HG03460 (cell line): ENCODE data around the gene SLC25A45.
A peak's percentile ranks its signal among the peaks of the same experiment; 100 is the strongest.
"Not testable (repeated sequence)": the region's sequence is repeated elsewhere in the genome, so short reads cannot be mapped to it uniquely, and the experiment has no call there.

Experiments used
- ATAC-seq: cut with Tn5 transposase; IDR thresholded peaks from one replicate; pipeline ENCODE4 v1.9.1; 2021; ENCODE audit not compliant: unreplicated experiment

Gene SLC25A45

GRCh38 chr11:65421794-65422632, 39.6 kb upstream of the SLC25A45 start:
- ATAC-seq, result no peak

- no peak for ATAC-seq
Observed at GRCh38 chr11:65420979-65421793, 38.7 kb upstream of the SLC25A45 start.

DNA sequence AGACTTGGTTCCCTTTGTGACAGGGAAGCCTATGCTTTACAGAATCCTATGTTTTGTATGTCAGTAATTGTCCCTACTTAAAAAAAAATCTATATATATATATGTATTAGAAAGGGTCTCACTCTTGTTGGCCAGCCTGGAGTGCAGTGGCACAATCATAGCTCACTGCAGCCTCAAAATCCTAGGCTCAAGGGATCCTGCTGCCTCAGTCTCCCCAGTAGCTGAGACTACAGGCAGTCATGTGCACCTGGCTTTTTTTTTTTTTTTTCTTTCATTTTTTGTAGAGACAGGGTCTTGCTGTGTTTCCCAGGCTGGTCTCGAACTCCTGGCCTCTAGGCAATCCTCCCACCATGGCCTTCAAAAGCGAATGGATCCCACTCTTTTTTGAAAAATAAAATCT, 38.1 kb upstream of the SLC25A45 start:
- no peak for ATAC-seq

DNA sequence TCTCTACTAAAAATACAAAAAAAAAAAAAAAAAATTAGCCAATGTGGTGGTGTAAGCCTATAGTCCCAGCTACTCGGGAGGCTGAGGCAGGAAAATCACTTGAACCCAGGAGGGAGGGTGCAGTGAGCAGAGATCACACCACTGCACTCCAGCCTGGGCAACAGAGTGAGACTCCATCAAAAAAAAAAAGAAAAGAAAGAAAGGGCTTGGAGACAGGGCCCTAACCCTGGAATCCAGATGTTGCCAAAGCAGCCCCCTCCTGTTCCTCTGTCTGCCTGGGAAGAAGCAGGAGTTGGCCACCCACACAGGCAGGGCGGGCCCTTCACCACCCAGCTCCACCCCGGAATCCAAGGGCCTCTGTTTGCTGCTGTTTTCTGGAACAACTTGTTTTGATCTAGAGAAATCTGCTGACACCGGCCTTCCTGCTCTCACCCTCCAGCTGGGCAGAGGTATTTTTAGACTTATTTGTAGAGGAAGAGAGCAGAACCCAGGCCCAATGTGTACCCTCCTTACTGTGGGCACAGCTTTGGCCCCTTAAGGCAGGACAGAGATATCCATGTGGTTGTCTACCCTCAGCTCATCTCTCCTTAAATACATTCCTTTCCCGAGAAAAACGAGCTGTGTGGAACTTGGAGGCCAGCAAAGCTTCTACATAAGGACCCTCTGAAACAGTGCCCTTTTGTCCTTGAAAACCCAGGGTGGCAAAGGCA, 37.5 kb upstream of the SLC25A45 start:
- ATAC-seq, result no peak

GRCh38 chr11:65419460-65419771, 37.0 kb upstream of the SLC25A45 start:
- no peak for ATAC-seq

DNA sequence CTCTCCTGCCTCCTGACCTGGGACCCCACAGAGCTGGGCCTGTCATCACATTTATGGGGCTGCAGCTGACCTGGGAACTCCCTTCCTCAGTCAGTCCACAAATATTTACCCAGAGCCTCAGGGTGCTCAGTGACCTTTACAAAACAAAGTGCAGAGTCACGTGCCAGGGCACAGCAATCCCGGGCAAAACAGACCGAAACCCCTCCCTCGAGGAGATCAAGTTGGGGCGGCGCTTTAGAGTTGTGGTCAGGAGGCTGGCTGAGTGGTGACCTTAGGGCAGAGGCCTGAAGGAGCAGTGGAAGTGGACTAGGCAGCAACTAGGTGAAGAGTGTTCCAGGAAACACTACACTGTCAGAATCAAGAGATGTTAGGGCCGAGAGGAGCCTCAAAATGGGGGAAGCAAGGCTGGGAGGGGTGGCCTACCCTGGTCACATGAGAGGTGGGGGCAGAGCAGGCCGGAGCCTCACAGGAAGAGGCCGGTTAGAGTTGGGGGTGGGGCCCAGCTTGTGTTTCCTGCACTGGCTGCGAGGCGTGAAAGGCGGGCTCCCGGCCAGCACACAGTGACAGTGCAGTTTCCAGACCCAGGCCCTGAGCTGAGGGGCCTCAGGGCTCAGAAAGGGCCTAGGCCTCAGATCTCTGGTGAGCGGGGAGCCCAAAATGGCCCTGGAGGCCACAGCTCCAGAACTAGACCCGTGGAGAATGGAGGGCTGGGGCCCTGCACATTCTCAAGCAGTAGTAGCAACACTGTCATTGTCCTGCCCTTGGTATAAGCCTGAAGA, 36.4 kb upstream of the SLC25A45 start:
- peak; percentile 31 for ATAC-seq

DNA sequence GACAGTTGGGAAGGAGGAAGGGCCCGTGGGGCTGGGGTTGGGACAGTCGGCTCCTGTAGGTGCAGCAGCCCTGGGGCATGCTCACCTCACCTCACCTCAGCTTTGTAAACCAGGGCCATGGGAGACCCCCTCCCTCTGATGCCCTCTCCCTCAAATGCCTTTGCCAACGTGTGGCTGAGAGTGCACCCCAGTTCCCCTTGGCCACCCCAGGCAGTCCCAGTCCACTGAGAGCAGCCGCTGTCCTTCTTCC, 35.9 kb upstream of the SLC25A45 start:
- ATAC-seq, result peak; percentile 1

- ATAC-seq, result no peak
Observed at GRCh38 chr11:65417702-65418430, 35.4 kb upstream of the SLC25A45 start.

- no peak for ATAC-seq
Observed at GRCh38 chr11:65416841-65417701, 34.6 kb upstream of the SLC25A45 start.

GRCh38 chr11:65416341-65416824, 33.9 kb upstream of the SLC25A45 start:
- no peak for ATAC-seq

DNA sequence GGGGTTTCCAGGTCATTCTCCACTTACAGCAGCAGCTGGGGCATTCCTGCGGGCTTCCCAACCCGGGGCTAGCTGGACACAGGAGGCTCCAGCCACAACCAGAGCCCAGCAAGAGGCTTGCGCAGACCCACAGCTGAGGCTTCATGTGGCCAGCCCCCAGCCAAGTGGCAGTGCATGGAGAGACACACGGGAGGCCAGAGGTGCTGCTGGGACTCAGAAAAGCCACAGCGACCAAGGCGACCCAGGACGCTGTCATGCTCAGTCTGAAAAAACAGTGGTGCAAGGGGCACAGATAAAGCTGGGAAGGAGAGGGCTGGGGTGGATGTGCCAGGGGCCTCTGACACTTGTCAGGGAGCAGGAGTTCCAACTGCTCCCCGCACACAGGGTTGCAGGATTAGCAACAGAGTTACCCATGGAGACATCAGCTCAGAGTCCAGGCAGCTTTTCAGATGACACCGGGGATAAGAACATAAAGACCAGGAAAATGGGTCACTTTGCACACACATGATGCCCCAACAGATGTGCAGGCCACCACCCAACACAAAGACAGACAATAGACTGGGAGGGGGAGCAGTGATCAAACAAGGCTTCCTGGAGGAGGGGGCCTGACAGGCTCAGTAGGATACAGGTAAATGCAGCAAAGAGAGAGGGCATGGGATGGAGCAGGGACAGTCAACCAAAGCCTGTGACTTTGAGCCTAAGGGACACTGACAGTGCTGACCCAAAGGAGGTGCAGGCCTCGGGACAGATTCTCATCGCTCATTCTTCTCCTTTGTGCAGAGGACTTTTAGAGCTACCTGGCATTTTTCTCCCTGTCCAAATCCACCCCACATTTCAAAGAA, 33.3 kb upstream of the SLC25A45 start:
- no peak for ATAC-seq

DNA sequence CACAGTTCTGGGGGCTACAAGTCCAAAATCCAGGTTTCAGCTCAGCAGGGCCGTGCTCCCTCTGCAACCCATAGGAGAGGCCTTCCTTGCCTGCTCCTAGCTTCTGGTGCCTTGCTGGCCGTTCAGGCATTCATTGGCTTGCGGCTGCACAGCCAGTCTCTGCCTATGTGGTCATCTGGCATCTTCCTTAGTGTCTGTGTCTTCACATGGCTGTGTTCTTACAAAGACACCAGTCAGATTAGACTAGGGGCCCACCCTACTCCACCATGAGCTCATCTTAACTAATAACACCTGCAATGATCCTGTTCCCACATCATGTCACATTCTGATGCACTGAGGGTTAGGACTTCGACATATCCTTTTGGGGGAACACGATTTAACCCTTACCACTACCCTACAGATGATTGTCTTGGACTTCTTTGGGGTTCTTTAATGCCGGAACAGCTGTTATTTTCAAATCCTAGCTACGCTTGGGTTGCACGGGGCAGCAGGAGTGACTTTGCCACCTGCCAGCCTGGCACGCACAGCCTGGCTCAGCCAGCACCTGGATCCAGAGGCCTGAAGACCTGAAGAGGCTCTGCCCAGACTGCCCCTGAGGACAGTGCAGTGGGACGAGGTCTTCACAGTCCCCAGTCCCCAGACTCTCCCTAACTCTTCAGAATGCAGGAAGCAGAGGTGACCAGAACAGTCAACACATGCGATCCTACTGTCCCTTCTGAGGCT, 32.5 kb upstream of the SLC25A45 start:
- no peak for ATAC-seq

GRCh38 chr11:65413077-65413664, 30.7 kb upstream of the SLC25A45 start:
- ATAC-seq, result not testable (repeated sequence)

- no peak for ATAC-seq
Observed at GRCh38 chr11:65412271-65413076, 30.0 kb upstream of the SLC25A45 start.

DNA sequence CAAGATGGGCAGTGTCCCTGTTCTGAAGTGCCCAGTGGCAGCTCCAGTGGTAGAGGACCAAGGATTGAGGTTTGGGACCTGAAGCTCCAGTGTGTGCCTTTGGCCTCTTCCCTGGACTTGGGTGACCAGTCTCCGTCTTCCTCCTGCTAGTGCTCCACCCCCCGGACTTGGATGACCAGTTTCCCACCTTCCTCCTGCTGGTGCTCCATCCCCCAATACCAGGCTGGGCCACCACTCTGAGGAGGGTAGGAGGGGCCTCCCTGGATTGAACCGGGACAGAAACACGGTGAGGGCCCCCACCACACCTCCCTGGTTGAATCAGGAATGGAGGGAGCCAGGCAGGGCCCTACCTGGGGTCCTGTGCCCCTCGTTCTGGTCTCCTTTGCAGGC, 29.2 kb upstream of the SLC25A45 start:
- no peak for ATAC-seq

DNA sequence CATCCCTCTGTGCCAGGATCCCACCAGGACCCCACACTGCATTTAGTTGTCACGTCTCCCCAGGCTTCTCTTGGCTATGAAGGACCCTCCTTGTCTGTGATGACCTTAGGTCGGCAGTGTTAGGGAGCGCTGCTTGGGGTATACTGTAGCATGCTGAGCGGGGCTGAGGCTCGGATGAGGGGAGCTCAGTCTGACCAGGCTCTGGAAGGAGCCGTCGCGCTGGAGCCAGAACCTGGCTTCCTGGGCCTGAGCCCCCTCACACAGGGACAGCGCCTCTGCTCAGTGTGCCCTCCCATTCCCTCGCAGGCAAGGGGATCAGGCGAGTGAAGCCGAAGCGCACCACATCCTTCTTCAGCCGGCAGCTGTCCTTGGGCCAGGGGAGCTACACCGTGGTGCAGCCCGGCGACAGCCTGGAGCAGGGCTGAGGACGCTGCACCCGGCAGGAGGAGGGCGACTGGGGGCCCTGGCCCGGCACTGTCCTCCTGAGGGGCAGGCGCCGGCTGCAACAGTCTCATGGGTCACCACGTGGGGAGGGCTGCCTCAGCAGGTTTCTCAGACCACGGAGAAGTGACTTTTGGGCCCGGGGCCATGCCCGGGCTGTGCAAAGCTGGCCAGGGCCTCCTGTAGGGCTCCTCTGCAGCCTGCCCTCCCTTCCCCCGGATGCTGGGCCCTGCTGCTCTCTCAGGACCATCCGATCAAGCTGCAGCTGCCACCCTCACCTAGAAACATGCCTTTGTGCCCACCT, 28.7 kb upstream of the SLC25A45 start:
- no peak for ATAC-seq
